H9 (cell line): ENCODE data around the gene CMTM4. TPM values are rescaled to one million over a fixed set of nuclear protein-coding genes. Genes with fewer than 3 reads are reported as not detected.

Source experiments
- DNase-seq: peaks from one replicate; pipeline ENCODE4 v3.0.0-alpha.2; 2017
- H2AFZ ChIP-seq: one replicate; pipeline ENCODE4 v1.6.1; 2013; ENCODE audit warnings: mild to moderate bottlenecking, low read length, control low read depth, moderate library complexity
- H2AK5ac ChIP-seq: 2 replicates; pipeline ENCODE4 v1.6.1; 2013; ENCODE audit warnings: low read length, control low read depth, mixed read lengths; ENCODE audit not compliant: insufficient read length
- H2BK120ac ChIP-seq: one replicate; pipeline ENCODE4 v1.6.1; 2013; ENCODE audit warnings: low read depth, mild to moderate bottlenecking, low read length, control low read depth, inconsistent platforms; ENCODE audit not compliant: poor library complexity, severe bottlenecking
- H2BK12ac ChIP-seq: 2 replicates; pipeline ENCODE4 v1.6.1; 2013; ENCODE audit warnings: low read length, control low read depth, mixed read lengths, low read depth; ENCODE audit not compliant: insufficient read length
- H2BK15ac ChIP-seq: 2 replicates; pipeline ENCODE4 v1.6.1; 2013; ENCODE audit warnings: low read depth, low read length, control low read depth
- H2BK20ac ChIP-seq: one replicate; pipeline ENCODE4 v1.6.1; 2013; ENCODE audit warnings: low read depth, mild to moderate bottlenecking, low read length, control low read depth, inconsistent platforms; ENCODE audit not compliant: poor library complexity, severe bottlenecking
- H2BK5ac ChIP-seq: 2 replicates; pipeline ENCODE4 v1.6.1; 2013; ENCODE audit warnings: low read length, control low read depth, mixed read lengths; ENCODE audit not compliant: insufficient read length
- H3K14ac ChIP-seq: 2 replicates; pipeline ENCODE4 v1.6.1; 2013; ENCODE audit warnings: low read length, control low read depth; ENCODE audit not compliant: insufficient read depth
- H3K18ac ChIP-seq: 2 replicates; pipeline ENCODE4 v1.6.1; 2013; ENCODE audit warnings: low read depth, mild to moderate bottlenecking, mixed read lengths, low read length, control low read depth; ENCODE audit not compliant: insufficient read length
- H3K23ac ChIP-seq: 2 replicates; pipeline ENCODE4 v1.6.1; 2013; ENCODE audit warnings: low read length, control low read depth, mixed read lengths, low read depth; ENCODE audit not compliant: insufficient read length
- H3K23me2 ChIP-seq: 2 replicates; pipeline ENCODE4 v1.6.1; 2013; ENCODE audit warnings: low read depth, mild to moderate bottlenecking, mixed read lengths, low read length, control low read depth; ENCODE audit not compliant: insufficient read length, poor library complexity, severe bottlenecking
- H3K27ac ChIP-seq: 2 replicates; pipeline ENCODE4 v1.5.1; 2013; ENCODE audit warnings: low read length, control low read depth, mixed read lengths, low read depth; ENCODE audit not compliant: insufficient read length
- H3K27me3 ChIP-seq: 2 replicates; pipeline ENCODE4 v1.6.1; 2013; ENCODE audit warnings: low read length, control low read depth, inconsistent platforms; ENCODE audit not compliant: insufficient read depth
- H3K4ac ChIP-seq: 2 replicates; pipeline ENCODE4 v1.6.1; 2013; ENCODE audit warnings: low read depth, mild to moderate bottlenecking, control low read depth, inconsistent platforms, low read length, moderate library complexity
- H3K4me1 ChIP-seq: 2 replicates; pipeline ENCODE4 v1.6.1; 2013; ENCODE audit warnings: low read length, control low read depth, inconsistent platforms; ENCODE audit not compliant: insufficient read depth
- H3K4me2 ChIP-seq: 2 replicates; pipeline ENCODE4 v1.6.1; 2013; ENCODE audit warnings: low read length, control low read depth, mixed read lengths; ENCODE audit not compliant: insufficient read length, insufficient read depth
- H3K56ac ChIP-seq: 2 replicates; pipeline ENCODE4 v1.6.1; 2013; ENCODE audit warnings: low read depth, mild to moderate bottlenecking, mixed read lengths, low read length, control low read depth; ENCODE audit not compliant: insufficient read length
- H3K79me1 ChIP-seq: 2 replicates; pipeline ENCODE4 v1.6.1; 2013; ENCODE audit warnings: low read depth, mild to moderate bottlenecking, moderate library complexity, low read length, control low read depth, inconsistent platforms; ENCODE audit not compliant: insufficient read depth, poor library complexity, severe bottlenecking
- H3K79me2 ChIP-seq: 2 replicates; pipeline ENCODE4 v1.6.1; 2013; ENCODE audit warnings: low read length, control low read depth, inconsistent platforms; ENCODE audit not compliant: insufficient read depth
- H3K9ac ChIP-seq: 2 replicates; pipeline ENCODE4 v1.6.1; 2013; ENCODE audit warnings: low read length, control low read depth, mixed read lengths; ENCODE audit not compliant: insufficient read length; ENCODE audit errors: extremely low read depth
- H3K9me3 ChIP-seq: one replicate; pipeline ENCODE4 v1.6.1; 2013; ENCODE audit warnings: low read depth, low read length, inconsistent platforms; ENCODE audit not compliant: control insufficient read depth
- H3T11ph ChIP-seq: one replicate; pipeline ENCODE4 v1.6.1; 2013; ENCODE audit warnings: mild to moderate bottlenecking, low read length, control low read depth, inconsistent platforms
- H4K20me1 ChIP-seq: one replicate; pipeline ENCODE4 v1.6.1; 2013; ENCODE audit not compliant: control insufficient read depth, insufficient read length, insufficient read depth
- H4K5ac ChIP-seq: 2 replicates; pipeline ENCODE4 v1.6.1; 2013; ENCODE audit warnings: low read depth, mild to moderate bottlenecking, mixed read lengths, low read length, control low read depth; ENCODE audit not compliant: insufficient read length
- H4K8ac ChIP-seq: replicated peaks from 2 replicates; pipeline ENCODE4 v1.6.1; 2013; ENCODE audit warnings: low read length, control low read depth, mixed read lengths, low read depth; ENCODE audit not compliant: insufficient read length
- H4K91ac ChIP-seq: 2 replicates; pipeline ENCODE4 v1.6.1; 2013; ENCODE audit warnings: low read depth, mild to moderate bottlenecking, moderate library complexity, mixed read lengths, low read length, control low read depth; ENCODE audit not compliant: insufficient read length
- H3K27ac Mint-ChIP-seq, 3 experiments: 2 replicates in 2 of 3; 3 replicates in 1 of 3; pipeline ENCODE4 v1.8.0; 2020 to 2021; ENCODE audit warnings: mixed read lengths in 3 of 3, mild to moderate bottlenecking in 1 of 3, moderate library complexity in 1 of 3
- H3K27me3 Mint-ChIP-seq: 2 replicates; pipeline ENCODE4 v1.8.0; 2021; ENCODE audit warnings: low read depth, mild to moderate bottlenecking, moderate library complexity, mixed read lengths
- H3K36me3 Mint-ChIP-seq, 3 experiments: 2 replicates in 2 of 3; 3 replicates in 1 of 3; pipeline ENCODE4 v1.8.0; 2020 to 2021; ENCODE audit warnings: low read depth in 3 of 3, mixed read lengths in 3 of 3; ENCODE audit not compliant: insufficient read depth in 1 of 3
- H3K4me1 Mint-ChIP-seq, 2 experiments: 2 replicates each; pipeline ENCODE4 v1.8.0; 2020; ENCODE audit warnings: mixed read lengths in 2 of 2
- H3K4me3 Mint-ChIP-seq, 2 experiments: 2 replicates in 1 of 2; 3 replicates in 1 of 2; pipeline ENCODE4 v1.8.0; 2020 to 2021; ENCODE audit warnings: mild to moderate bottlenecking in 2 of 2, mixed read lengths in 2 of 2, moderate library complexity in 1 of 2
- H3K9me3 Mint-ChIP-seq, 2 experiments: 2 replicates in 1 of 2; 3 replicates in 1 of 2; pipeline ENCODE4 v1.8.0; 2020; ENCODE audit warnings: mild to moderate bottlenecking in 2 of 2, mixed read lengths in 2 of 2, moderate library complexity in 1 of 2
- WGBS: extraction: QIAGEN DNeasy Blood & Tissue Kit; methylation state at CpG from one replicate; pipeline ENCODE4 v1.1.7; 2013; ENCODE audit warnings: missing lambda C conversion rate, low lambda C conversion rate, mixed read lengths; ENCODE audit not compliant: insufficient read length; ENCODE audit errors: extremely low coverage; 5-methylcytosine and 5-hydroxymethylcytosine counted together
- total RNA-seq: library from RNA; stranded (reverse); gene quantifications from 2 replicates; pipeline ENCODE4 v1.2.1, GENCODE V29; 2021
- TF ChIP-seq, protein P1 (sequence below): fragments of 200-600 bp; sonication (generic); conservative IDR thresholded peaks from 3 replicates; pipeline ENCODE4 v1.8.0; 2021; ENCODE audit warnings: antibody characterized with exemption, mild to moderate bottlenecking

Gene CMTM4
- total RNA-seq, 1 experiment from 2014 or later, result 40.5 TPM

DNA sequence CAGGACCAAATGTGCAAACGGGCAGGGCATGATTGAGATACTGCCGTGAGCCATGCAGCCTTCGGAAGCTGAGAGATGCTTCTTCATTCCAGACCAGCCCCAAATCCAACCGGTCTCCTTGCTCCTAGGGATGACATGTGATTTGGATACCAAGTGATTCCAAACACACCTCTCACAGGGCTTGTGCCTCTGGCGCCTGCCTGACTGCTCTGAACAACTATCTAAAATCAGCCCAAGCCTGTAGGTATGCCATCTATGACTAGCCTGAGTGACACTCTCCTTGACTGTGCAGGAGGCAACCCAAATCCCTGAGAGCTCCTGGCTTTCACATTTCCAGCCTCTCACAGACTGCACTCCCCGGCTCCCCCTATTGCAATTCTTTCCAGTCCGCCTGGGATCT is 34.6 kb upstream of the CMTM4 start:
- no CpG with 5 or more reads among the region's 7 CpGs for WGBS
- no peak overlapping the region for H3K56ac ChIP-seq
- no peak overlapping the region for H3K9ac ChIP-seq
- no peak overlapping the region for H2AK5ac ChIP-seq
- Mint-ChIP-seq H3K36me3 (peaks cover 56 to 91% (median 90%) of the 10 kb centered on the region in 3 experiments), H3K4me1 (peaks cover 34 to 39% of the 10 kb centered on the region in 2 experiments), H3K9me3 (no peaks in the 10 kb centered on the region), H3K4me3 (no peak overlapping the region), H3K27me3 (no peaks in the 10 kb centered on the region), H3K27ac (peak overlapping the region; percentile 13 to 76 (median 15); a peak in 5 of 7 replicates)
- no peak overlapping the region for H3K14ac ChIP-seq
- no peak overlapping the region for H3T11ph ChIP-seq
- no peak overlapping the region for H2BK12ac ChIP-seq
- H3K27me3 ChIP-seq, result no peaks in the 10 kb centered on the region
- H3K18ac ChIP-seq, result no peak overlapping the region
- no peaks in the 10 kb centered on the region for H4K20me1 ChIP-seq
- no peak overlapping the region for H2BK20ac ChIP-seq
- H3K4me1 ChIP-seq, result peaks cover 11% of the 10 kb centered on the region
- no peak overlapping the region for H4K91ac ChIP-seq
- TF ChIP-seq, protein P1, sequence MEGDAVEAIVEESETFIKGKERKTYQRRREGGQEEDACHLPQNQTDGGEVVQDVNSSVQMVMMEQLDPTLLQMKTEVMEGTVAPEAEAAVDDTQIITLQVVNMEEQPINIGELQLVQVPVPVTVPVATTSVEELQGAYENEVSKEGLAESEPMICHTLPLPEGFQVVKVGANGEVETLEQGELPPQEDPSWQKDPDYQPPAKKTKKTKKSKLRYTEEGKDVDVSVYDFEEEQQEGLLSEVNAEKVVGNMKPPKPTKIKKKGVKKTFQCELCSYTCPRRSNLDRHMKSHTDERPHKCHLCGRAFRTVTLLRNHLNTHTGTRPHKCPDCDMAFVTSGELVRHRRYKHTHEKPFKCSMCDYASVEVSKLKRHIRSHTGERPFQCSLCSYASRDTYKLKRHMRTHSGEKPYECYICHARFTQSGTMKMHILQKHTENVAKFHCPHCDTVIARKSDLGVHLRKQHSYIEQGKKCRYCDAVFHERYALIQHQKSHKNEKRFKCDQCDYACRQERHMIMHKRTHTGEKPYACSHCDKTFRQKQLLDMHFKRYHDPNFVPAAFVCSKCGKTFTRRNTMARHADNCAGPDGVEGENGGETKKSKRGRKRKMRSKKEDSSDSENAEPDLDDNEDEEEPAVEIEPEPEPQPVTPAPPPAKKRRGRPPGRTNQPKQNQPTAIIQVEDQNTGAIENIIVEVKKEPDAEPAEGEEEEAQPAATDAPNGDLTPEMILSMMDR, result no peak
- H3K79me2 ChIP-seq, result no peaks in the 10 kb centered on the region
- H3K79me1 ChIP-seq, result no peaks in the 10 kb centered on the region
- no peak overlapping the region for H4K5ac ChIP-seq
- no peak overlapping the region for H4K8ac ChIP-seq
- H3K23me2 ChIP-seq, result no peaks in the 10 kb centered on the region
- H2BK15ac ChIP-seq, result no peak overlapping the region
- no peak overlapping the region for H2BK5ac ChIP-seq
- no peaks in the 10 kb centered on the region for H3K9me3 ChIP-seq
- H2BK120ac ChIP-seq, result no peak overlapping the region
- no peak overlapping the region for H2AFZ ChIP-seq
- H3K23ac ChIP-seq, result no peak overlapping the region
- H3K4ac ChIP-seq, result no peak overlapping the region
- H3K27ac ChIP-seq, result no peak overlapping the region
- DNase-seq, result no peak
- H3K4me2 ChIP-seq, result no peak overlapping the region
